ENCODE measurements around the gene MXD4.
"Not testable (repeated sequence)": the region's sequence is repeated elsewhere in the genome, so short reads cannot be mapped to it uniquely, and the experiment has no call there.

The MXD4 gene

DNA sequence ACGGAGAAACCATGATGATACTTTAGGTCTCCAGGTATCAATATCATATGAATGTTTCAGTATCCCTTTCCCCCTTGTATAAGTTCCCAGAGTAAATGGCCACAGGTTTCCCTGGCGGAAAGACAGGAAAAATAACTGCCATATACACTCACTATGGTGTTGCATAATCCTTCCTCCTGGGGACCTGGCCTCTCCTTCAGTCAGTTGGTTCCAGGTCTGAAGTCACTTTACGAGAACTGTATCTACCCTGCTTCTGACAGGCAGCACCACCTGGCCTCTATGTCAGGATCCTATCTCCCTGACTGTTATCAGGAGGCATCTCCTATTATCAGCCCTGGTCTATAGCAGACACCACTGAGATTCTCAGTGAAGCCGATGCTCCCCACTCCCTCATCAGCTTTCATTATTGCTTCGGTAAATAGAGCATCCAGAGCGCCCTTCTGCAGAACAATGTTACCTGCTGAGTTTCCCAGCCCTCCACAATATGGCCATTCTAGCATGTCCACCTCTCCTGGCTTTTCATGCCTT, 42.6 kb downstream of the MXD4 start:
- H3K4me3 ChIP-seq (ENCODE audit: low read depth in 1 of 2, low read length in 2 of 2): no peak overlapping the region
- no peaks in the 10 kb centered on the region for H3K27me3 ChIP-seq (ENCODE audit: low read depth, low read length)
- H3K36me3 ChIP-seq (ENCODE audit: control insufficient read depth in 1 of 2, insufficient read depth in 2 of 2, low read length in 2 of 2): peaks cover 0 to 13% of the 10 kb centered on the region in 2 donors
- H3K4me1 ChIP-seq (ENCODE audit: control insufficient read depth in 1 of 2, insufficient read depth in 2 of 2, low read length in 2 of 2): no peaks in the 10 kb centered on the region
- H3K9me3 ChIP-seq (ENCODE audit: control insufficient read depth in 1 of 2, low read length in 2 of 2): no peaks in the 10 kb centered on the region
- no peak overlapping the region for H3K27ac ChIP-seq (ENCODE audit: low read length)

DNA sequence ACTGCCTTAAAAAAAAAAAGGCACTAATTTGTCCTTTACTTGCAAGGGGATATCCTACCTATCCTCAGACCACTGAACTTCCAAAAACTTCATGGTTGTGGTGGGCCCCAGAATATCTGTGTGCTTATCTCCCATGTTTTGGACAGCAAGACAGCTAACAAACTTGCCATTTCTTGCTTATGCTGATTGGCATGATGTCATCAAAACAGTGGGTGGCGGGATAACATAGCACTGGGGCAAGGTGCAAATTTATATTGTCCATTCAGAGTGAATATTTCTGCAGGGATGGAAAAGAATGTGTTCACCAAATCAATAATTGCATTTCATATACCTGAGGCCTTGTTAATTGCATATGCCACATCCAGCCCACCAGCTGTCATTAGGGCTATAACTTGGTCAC, 43.5 kb downstream of the MXD4 start:
- no peaks in the 10 kb centered on the region for H3K27me3 ChIP-seq (ENCODE audit: low read depth, low read length)
- no peaks in the 10 kb centered on the region for H3K4me1 ChIP-seq (ENCODE audit: control insufficient read depth in 1 of 2, insufficient read depth in 2 of 2, low read length in 2 of 2)
- H3K36me3 ChIP-seq (ENCODE audit: control insufficient read depth in 1 of 2, insufficient read depth in 2 of 2, low read length in 2 of 2): peaks cover 0 to 11% of the 10 kb centered on the region in 2 donors
- no peaks in the 10 kb centered on the region for H3K9me3 ChIP-seq (ENCODE audit: control insufficient read depth in 1 of 2, low read length in 2 of 2)
- H3K4me3 ChIP-seq (ENCODE audit: low read depth in 1 of 2, low read length in 2 of 2): no peak overlapping the region
- no peak overlapping the region for H3K27ac ChIP-seq (ENCODE audit: low read length)

DNA sequence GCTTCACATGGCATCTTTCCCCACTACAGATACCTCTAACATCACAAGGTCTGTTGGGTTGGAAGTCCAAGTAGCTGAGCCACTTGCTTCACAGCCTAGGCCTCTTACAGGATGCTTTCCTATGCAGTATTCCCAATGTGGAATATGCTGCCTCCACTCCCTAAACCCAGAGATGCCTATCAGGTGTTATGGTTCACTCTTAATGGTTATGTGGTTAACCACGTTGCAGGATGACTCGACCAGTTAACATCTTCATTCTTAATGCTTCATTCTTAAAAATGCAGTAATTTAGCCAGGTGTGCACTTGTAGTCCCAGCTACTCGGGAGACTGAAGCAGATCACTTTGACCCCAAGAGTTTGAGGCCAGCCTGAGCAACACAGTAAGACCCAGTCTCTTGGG, 44.2 kb downstream of the MXD4 start:
- no peaks in the 10 kb centered on the region for H3K9me3 ChIP-seq (ENCODE audit: control insufficient read depth in 1 of 2, low read length in 2 of 2)
- peaks cover 0 to 4% of the 10 kb centered on the region in 2 donors for H3K36me3 ChIP-seq (ENCODE audit: control insufficient read depth in 1 of 2, insufficient read depth in 2 of 2, low read length in 2 of 2)
- no peaks in the 10 kb centered on the region for H3K27me3 ChIP-seq (ENCODE audit: low read depth, low read length)
- no peaks in the 10 kb centered on the region for H3K4me1 ChIP-seq (ENCODE audit: control insufficient read depth in 1 of 2, insufficient read depth in 2 of 2, low read length in 2 of 2)
- no peak overlapping the region for H3K27ac ChIP-seq (ENCODE audit: low read length)
- H3K4me3 ChIP-seq (ENCODE audit: low read depth in 1 of 2, low read length in 2 of 2): no peak overlapping the region

DNA sequence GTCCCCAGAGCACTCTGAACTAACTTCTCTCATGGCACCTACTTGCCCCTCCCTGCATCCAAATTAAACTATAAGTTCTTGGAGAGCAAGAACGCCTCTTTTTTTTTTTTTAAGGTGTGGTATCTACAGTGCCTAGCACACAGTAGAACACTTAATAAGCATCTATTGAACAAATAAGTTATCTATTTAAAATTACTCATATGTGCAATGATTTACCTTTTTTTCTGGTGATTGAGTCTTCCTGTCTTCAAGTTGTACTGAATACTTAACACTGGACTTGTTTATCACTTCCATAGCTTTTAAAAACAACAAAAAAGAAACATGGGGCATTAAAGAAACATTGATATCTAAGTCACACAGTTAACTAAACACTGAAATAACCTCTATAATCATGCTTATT, 49.1 kb downstream of the MXD4 start:
- Histone ChIP-seq H3K27ac (ENCODE audit: low read length) (no peak overlapping the region), H3K9me3 (ENCODE audit: control insufficient read depth in 1 of 2, low read length in 2 of 2) (no peaks in the 10 kb centered on the region), H3K36me3 (ENCODE audit: control insufficient read depth in 1 of 2, insufficient read depth in 2 of 2, low read length in 2 of 2) (no peaks in the 10 kb centered on the region), H3K4me1 (ENCODE audit: control insufficient read depth in 1 of 2, insufficient read depth in 2 of 2, low read length in 2 of 2) (no peaks in the 10 kb centered on the region), H3K4me3 (ENCODE audit: low read depth in 1 of 2, low read length in 2 of 2) (no peak overlapping the region), H3K27me3 (ENCODE audit: low read depth, low read length) (no peaks in the 10 kb centered on the region)

DNA sequence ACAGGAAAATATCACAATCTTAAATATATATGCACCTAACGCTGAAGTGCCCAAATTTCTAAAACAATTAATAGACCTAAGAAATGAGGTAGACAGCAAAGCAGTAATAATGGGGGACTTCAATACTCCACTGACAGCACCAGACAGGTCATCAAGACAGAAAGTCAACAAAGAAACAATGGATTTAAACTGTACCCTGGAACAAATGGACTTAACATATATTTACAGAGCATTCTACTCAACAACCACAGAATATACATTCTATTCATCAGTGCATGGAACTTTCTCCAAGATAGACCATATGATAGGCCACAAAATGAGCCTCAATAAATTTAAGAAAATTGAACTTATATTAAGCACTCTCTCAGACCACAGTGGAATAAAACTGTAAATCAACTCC, 59.1 kb downstream of the MXD4 start:
- not testable (repeated sequence) for H3K4me3 ChIP-seq (ENCODE audit: low read depth in 1 of 2, low read length in 2 of 2); H3K9me3 ChIP-seq (ENCODE audit: control insufficient read depth in 1 of 2, low read length in 2 of 2); H3K27ac ChIP-seq (ENCODE audit: low read length); H3K36me3 ChIP-seq (ENCODE audit: control insufficient read depth in 1 of 2, insufficient read depth in 2 of 2, low read length in 2 of 2); H3K4me1 ChIP-seq (ENCODE audit: control insufficient read depth in 1 of 2, insufficient read depth in 2 of 2, low read length in 2 of 2); H3K27me3 ChIP-seq (ENCODE audit: low read depth, low read length)

Measured in muscle layer of duodenum (tissue), 2 donors.